Measurements from ENCODE around the gene MYMX. TPM values are rescaled to one million over a fixed set of nuclear protein-coding genes. Genes with fewer than 3 reads are reported as not detected.

The MYMX gene
- total and polyA plus RNA-seq, 2 of the 13 experiments (the other 11 are each of a cell fraction or from before 2014, with no cell fraction given), result not detected

DNA sequence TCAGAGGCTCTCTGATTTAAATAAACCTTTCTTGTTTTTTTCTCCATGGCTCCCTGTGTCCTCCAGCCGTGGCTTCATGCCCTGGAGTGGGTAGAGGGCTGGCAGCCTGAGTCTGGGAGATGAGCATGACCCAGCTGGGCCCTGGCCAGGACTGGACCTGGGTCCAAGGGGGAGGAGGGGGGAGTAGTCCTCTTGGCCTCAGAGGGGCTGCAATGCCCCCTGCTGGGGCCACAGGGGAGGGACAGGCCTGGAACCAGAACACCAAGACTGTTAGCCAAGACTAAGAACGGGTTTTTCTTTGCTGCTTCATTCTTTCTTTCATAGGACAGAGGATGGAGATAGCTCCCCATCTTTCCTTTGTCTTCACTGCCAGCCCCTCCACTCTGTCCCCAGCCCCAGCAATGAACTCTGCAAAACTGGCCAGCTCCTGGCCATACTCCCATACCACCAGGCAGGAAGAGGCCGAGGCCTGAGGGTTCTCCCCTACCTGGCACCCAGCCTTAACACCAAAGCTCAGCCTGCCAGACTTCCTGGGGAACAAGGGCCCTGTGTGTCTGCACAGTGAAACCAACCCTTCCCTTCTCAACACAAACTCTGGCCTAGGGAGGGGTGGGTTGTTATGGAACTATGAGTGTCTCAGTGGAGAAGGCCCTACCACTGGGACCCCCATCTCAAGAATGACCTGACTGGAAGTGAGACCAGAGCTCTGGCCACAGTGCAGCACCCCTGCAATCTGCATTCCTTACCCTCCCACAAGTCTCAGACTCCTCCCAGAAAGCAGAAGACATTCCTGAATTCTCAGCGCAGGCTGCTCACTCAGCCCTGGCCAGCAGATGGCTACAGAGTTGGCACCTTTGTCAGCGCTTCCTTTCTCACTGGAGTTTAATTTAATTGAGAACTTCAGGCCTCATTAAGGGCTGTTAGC is 17.6 kb downstream of the MYMX start (continued):
- TF ChIP-seq ZNF562 (CRISPR knock-in tag; IDR thresholded peaks at IDR 0.05; ENCODE audit: borderline replicate concordance) (no peak), ZBTB38 (CRISPR knock-in tag; IDR thresholded peaks at IDR 0.05) (peak; percentile 54), SYNCRIP (IDR thresholded peaks at IDR 0.05; ENCODE audit: insufficient read depth, low read depth, low read length) (no peak), MEF2D (CRISPR knock-in tag; IDR thresholded peaks at IDR 0.05) (0 out of 2 replicates have a peak, but pooled peaks have one; percentile 31), ZNF792 (CRISPR knock-in tag; IDR thresholded peaks at IDR 0.05) (peak; percentile 80; the same call in 1 of the 2 replicates), ZNF263 (CRISPR knock-in tag; IDR thresholded peaks at IDR 0.05) (peak; percentile 97), ARID5B (CRISPR knock-in tag; IDR thresholded peaks at IDR 0.05) (peak; percentile 52; the same call in 1 of the 2 replicates), HNRNPH1 (optimal IDR thresholded peaks at IDR 0.05; ENCODE audit: low read depth, low read length) (no peak), SMC3 (IDR thresholded peaks at IDR 0.05; ENCODE audit: low read length) (peak; percentile 91), PLRG1 (conservative IDR thresholded peaks at IDR 0.05) (no peak), ZNF770 (CRISPR knock-in tag; IDR thresholded peaks at IDR 0.05) (0 out of 2 replicates have a peak, but pooled peaks have one; percentile 30)
- TF ChIP-seq, protein P1, sequence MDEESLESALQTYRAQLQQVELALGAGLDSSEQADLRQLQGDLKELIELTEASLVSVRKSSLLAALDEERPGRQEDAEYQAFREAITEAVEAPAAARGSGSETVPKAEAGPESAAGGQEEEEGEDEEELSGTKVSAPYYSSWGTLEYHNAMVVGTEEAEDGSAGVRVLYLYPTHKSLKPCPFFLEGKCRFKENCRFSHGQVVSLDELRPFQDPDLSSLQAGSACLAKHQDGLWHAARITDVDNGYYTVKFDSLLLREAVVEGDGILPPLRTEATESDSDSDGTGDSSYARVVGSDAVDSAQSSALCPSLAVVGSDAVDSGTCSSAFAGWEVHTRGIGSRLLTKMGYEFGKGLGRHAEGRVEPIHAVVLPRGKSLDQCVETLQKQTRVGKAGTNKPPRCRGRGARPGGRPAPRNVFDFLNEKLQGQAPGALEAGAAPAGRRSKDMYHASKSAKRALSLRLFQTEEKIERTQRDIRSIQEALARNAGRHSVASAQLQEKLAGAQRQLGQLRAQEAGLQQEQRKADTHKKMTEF (CRISPR knock-in tag; IDR thresholded peaks at IDR 0.05), result peak; percentile 67
- TF ChIP-seq, protein P2, sequence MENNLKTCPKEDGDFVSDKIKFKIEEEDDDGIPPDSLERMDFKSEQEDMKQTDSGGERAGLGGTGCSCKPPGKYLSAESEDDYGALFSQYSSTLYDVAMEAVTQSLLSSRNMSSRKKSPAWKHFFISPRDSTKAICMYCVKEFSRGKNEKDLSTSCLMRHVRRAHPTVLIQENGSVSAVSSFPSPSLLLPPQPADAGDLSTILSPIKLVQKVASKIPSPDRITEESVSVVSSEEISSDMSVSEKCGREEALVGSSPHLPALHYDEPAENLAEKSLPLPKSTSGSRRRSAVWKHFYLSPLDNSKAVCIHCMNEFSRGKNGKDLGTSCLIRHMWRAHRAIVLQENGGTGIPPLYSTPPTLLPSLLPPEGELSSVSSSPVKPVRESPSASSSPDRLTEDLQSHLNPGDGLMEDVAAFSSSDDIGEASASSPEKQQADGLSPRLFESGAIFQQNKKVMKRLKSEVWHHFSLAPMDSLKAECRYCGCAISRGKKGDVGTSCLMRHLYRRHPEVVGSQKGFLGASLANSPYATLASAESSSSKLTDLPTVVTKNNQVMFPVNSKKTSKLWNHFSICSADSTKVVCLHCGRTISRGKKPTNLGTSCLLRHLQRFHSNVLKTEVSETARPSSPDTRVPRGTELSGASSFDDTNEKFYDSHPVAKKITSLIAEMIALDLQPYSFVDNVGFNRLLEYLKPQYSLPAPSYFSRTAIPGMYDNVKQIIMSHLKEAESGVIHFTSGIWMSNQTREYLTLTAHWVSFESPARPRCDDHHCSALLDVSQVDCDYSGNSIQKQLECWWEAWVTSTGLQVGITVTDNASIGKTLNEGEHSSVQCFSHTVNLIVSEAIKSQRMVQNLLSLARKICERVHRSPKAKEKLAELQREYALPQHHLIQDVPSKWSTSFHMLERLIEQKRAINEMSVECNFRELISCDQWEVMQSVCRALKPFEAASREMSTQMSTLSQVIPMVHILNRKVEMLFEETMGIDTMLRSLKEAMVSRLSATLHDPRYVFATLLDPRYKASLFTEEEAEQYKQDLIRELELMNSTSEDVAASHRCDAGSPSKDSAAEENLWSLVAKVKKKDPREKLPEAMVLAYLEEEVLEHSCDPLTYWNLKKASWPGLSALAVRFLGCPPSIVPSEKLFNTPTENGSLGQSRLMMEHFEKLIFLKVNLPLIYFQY (CRISPR knock-in tag; IDR thresholded peaks at IDR 0.05; ENCODE audit: borderline replicate concordance), result peak; percentile 99
- TF ChIP-seq, protein P3, sequence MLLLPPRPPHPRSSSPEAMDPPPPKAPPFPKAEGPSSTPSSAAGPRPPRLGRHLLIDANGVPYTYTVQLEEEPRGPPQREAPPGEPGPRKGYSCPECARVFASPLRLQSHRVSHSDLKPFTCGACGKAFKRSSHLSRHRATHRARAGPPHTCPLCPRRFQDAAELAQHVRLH (CRISPR knock-in tag; IDR thresholded peaks at IDR 0.05; ENCODE audit: borderline replicate concordance, low read depth), result peak; percentile 63; the same call in 1 of the 2 replicates
- TF ChIP-seq, protein P4, sequence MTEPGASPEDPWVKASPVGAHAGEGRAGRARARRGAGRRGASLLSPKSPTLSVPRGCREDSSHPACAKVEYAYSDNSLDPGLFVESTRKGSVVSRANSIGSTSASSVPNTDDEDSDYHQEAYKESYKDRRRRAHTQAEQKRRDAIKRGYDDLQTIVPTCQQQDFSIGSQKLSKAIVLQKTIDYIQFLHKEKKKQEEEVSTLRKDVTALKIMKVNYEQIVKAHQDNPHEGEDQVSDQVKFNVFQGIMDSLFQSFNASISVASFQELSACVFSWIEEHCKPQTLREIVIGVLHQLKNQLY (CRISPR knock-in tag; IDR thresholded peaks at IDR 0.05), result no peak
